H1 (cell line): ENCODE results near the gene TINAGL1. TPM values are rescaled to one million over a fixed set of nuclear protein-coding genes. Genes with fewer than 3 reads are reported as not detected.

Experiments
- CTCF ChIA-PET: fragments of 300-600 bp; sonication (Branson Sonifier 250); formaldehyde crosslinking; loops from one replicate; lab custom pipeline; 2021; ENCODE audit not compliant: partially characterized antibody; lab: Charles Lee
- POLR2A ChIA-PET: fragments of 300-600 bp; sonication (Branson Sonifier 250); formaldehyde crosslinking; loops from one replicate; lab custom pipeline; 2021; ENCODE audit warnings: inconsistent platforms; ENCODE audit not compliant: partially characterized antibody; lab: Charles Lee
- DNase-seq, 2 experiments: peaks; one replicate each; pipeline versions ENCODE4 v3.0.0 to v3.0.0-alpha.2; 2010 to 2022; ENCODE audit warnings: low spot score in 2 of 2, low read depth in 1 of 2, mixed read lengths in 1 of 2
- FAIRE-seq: peaks from 2 replicates; lab custom pipeline; 2011; peaks lifted over from hg19 to GRCh38; lab: Jason Lieb, UNC
- H2AFZ ChIP-seq: 2 replicates; pipeline ENCODE4 v1.8.1; 2012; ENCODE audit warnings: low read length, inconsistent platforms
- H2AK5ac ChIP-seq: 2 replicates; pipeline ENCODE4 v1.6.1; 2013; ENCODE audit warnings: low read depth, low read length
- H2BK120ac ChIP-seq: replicated peaks from 2 replicates; pipeline ENCODE3; 2013; ENCODE audit warnings: low read depth, low read length, inconsistent platforms
- H2BK12ac ChIP-seq: 2 replicates; pipeline ENCODE4 v1.6.1; 2013; ENCODE audit warnings: low read depth, low read length
- H2BK15ac ChIP-seq: 2 replicates; pipeline ENCODE4 v1.6.1; 2013; ENCODE audit warnings: low read length
- H2BK20ac ChIP-seq: 2 replicates; pipeline ENCODE4 v1.6.1; 2013; ENCODE audit warnings: low read length
- H2BK5ac ChIP-seq: 2 replicates; pipeline ENCODE4 v1.6.1; 2013; ENCODE audit warnings: low read depth, low read length
- H3K14ac ChIP-seq: 2 replicates; pipeline ENCODE4 v1.6.1; 2013; ENCODE audit warnings: inconsistent platforms; ENCODE audit not compliant: insufficient read length
- H3K18ac ChIP-seq: 2 replicates; pipeline ENCODE4 v1.6.1; 2013; ENCODE audit warnings: low read length; ENCODE audit errors: extremely low read depth
- H3K23ac ChIP-seq: 2 replicates; pipeline ENCODE4 v1.6.1; 2013; ENCODE audit warnings: inconsistent platforms; ENCODE audit not compliant: insufficient read length
- H3K23me2 ChIP-seq: 2 replicates; pipeline ENCODE4 v1.6.1; 2013; ENCODE audit warnings: low read depth, low read length
- H3K27ac ChIP-seq: 2 replicates; pipeline ENCODE4 v1.6.1; 2011; ENCODE audit warnings: low read depth, low read length, inconsistent platforms
- H3K27me3 ChIP-seq, 4 experiments: replicated peaks in 1 of 4; 1 replicate in 1 of 4; 2 replicates in 3 of 4; pipeline versions ENCODE4 v1.6.1 to v1.8.1; 2011 to 2013; ENCODE audit warnings: low read length in 3 of 4, mild to moderate bottlenecking in 3 of 4, inconsistent platforms in 2 of 4, mixed read lengths in 2 of 4, moderate library complexity in 1 of 4; ENCODE audit not compliant: control insufficient read depth in 3 of 4, insufficient read depth in 3 of 4; ENCODE audit errors: extremely low read depth in 1 of 4
- H3K36me3 ChIP-seq, 4 experiments: 2 replicates each; pipeline versions ENCODE4 v1.6.1 to v1.8.1; 2011 to 2013; ENCODE audit warnings: mild to moderate bottlenecking in 4 of 4, low read length in 3 of 4, moderate library complexity in 2 of 4, control low read depth in 1 of 4, inconsistent platforms in 1 of 4; ENCODE audit not compliant: insufficient read depth in 4 of 4, control insufficient read depth in 2 of 4
- H3K4ac ChIP-seq: replicated peaks from 2 replicates; pipeline ENCODE3; 2013; ENCODE audit warnings: low read length, low read depth, mixed read lengths, inconsistent platforms; ENCODE audit not compliant: insufficient read length
- H3K4me1 ChIP-seq, 4 experiments: replicated peaks in 1 of 4; 1 replicate in 1 of 4; 2 replicates in 3 of 4; pipeline versions ENCODE4 v1.6.1 to v1.8.1; 2011 to 2013; ENCODE audit warnings: low read length in 3 of 4, inconsistent platforms in 2 of 4, mixed read lengths in 1 of 4; ENCODE audit not compliant: insufficient read depth in 4 of 4, control insufficient read depth in 3 of 4
- H3K4me2 ChIP-seq, 2 experiments: 2 replicates each; pipeline versions ENCODE4 v1.6.1 to v1.8.1; 2011 to 2013; ENCODE audit warnings: low read depth in 2 of 2, low read length in 2 of 2, control low read depth in 1 of 2, inconsistent platforms in 1 of 2, mild to moderate bottlenecking in 1 of 2; ENCODE audit not compliant: insufficient read depth in 1 of 2
- H3K4me3 ChIP-seq, 4 experiments: fragments of 200-600, 300-600 bp in 1 of 4; sonication (generic), shearing (Covaris generic), sonication (Bioruptor Twin) in 1 of 4; 2 replicates each; pipeline versions ENCODE4 v1.5.1 to v1.8.1; 2011 to 2016; ENCODE audit warnings: low read length in 4 of 4, low read depth in 3 of 4, control low read depth in 2 of 4, inconsistent platforms in 2 of 4, mild to moderate bottlenecking in 2 of 4, mixed read lengths in 1 of 4, moderate library complexity in 1 of 4; ENCODE audit not compliant: insufficient read depth in 2 of 4; ENCODE audit errors: extremely low read depth in 1 of 4
- H3K56ac ChIP-seq: replicated peaks from 2 replicates; pipeline ENCODE3; 2013; ENCODE audit warnings: low read depth, mild to moderate bottlenecking, mixed read lengths, low read length, inconsistent platforms; ENCODE audit not compliant: insufficient read length
- H3K79me1 ChIP-seq: 2 replicates; pipeline ENCODE4 v1.6.1; 2013; ENCODE audit warnings: low read depth, low read length, control low read depth
- H3K79me2 ChIP-seq, 2 experiments: 2 replicates each; pipeline versions ENCODE4 v1.6.1 to v1.8.1; 2012 to 2013; ENCODE audit warnings: low read length in 2 of 2, mild to moderate bottlenecking in 2 of 2, inconsistent platforms in 1 of 2; ENCODE audit not compliant: insufficient read depth in 2 of 2, control insufficient read depth in 1 of 2
- H3K9ac ChIP-seq, 4 experiments: replicated peaks in 1 of 4; 1 replicate in 1 of 4; 2 replicates in 3 of 4; pipeline versions ENCODE4 v1.6.1 to v1.8.1; 2011 to 2013; ENCODE audit warnings: low read depth in 3 of 4, low read length in 3 of 4, control low read depth in 2 of 4, mild to moderate bottlenecking in 2 of 4, moderate library complexity in 2 of 4, inconsistent platforms in 1 of 4; ENCODE audit errors: extremely low read depth in 1 of 4
- H3K9me3 ChIP-seq, 2 experiments: 2 replicates each; pipeline versions ENCODE4 v1.6.1 to v1.8.1; 2012 to 2013; ENCODE audit warnings: mild to moderate bottlenecking in 2 of 2, moderate library complexity in 2 of 2, control low read depth in 1 of 2, inconsistent platforms in 1 of 2, low read depth in 1 of 2, low read length in 1 of 2, mixed read lengths in 1 of 2; ENCODE audit not compliant: insufficient read depth in 2 of 2
- H4K20me1 ChIP-seq, 2 experiments: replicated peaks in 1 of 2; 2 replicates each; pipeline versions ENCODE3 to v1.8.1; 2011 to 2013; ENCODE audit warnings: inconsistent platforms in 2 of 2, low read length in 2 of 2, mild to moderate bottlenecking in 1 of 2; ENCODE audit not compliant: insufficient read depth in 2 of 2, control insufficient read depth in 1 of 2
- H4K5ac ChIP-seq: 2 replicates; pipeline ENCODE4 v1.6.1; 2013; ENCODE audit warnings: low read length, low read depth, mixed read lengths, inconsistent platforms; ENCODE audit not compliant: insufficient read length
- H4K8ac ChIP-seq: 2 replicates; pipeline ENCODE4 v1.8.0; 2013; ENCODE audit warnings: mild to moderate bottlenecking, moderate library complexity, low read length, inconsistent platforms; ENCODE audit not compliant: insufficient read depth; ENCODE audit errors: extremely low read depth
- H4K91ac ChIP-seq: replicated peaks from 2 replicates; pipeline ENCODE3; 2013; ENCODE audit warnings: low read length, mixed read lengths, inconsistent platforms; ENCODE audit not compliant: insufficient read length
- CHD1 ChIP-seq: IDR thresholded peaks from 2 replicates; pipeline ENCODE4 v1.6.1; 2012; ENCODE audit warnings: low read depth, low read length, improper control_type of control experiment
- EZH2 ChIP-seq: fragments of 200-600 bp; sonication (generic); IDR thresholded peaks from 2 replicates; pipeline ENCODE4 v1.7.1; 2012; ENCODE audit warnings: low read depth, mild to moderate bottlenecking, moderate library complexity, low read length, inconsistent platforms; ENCODE audit not compliant: severe bottlenecking
- FOSL1 ChIP-seq: IDR thresholded peaks from 2 replicates; pipeline ENCODE4 v1.6.1; 2011; ENCODE audit warnings: mild to moderate bottlenecking, low read depth, low read length, moderate library complexity; ENCODE audit not compliant: insufficient read depth
- GABPA ChIP-seq: IDR thresholded peaks from 2 replicates; pipeline ENCODE4 v1.6.1; 2011; ENCODE audit warnings: mild to moderate bottlenecking, low read length, moderate library complexity, borderline replicate concordance; ENCODE audit not compliant: insufficient read depth
- HDAC6 ChIP-seq: IDR thresholded peaks from one replicate; pipeline ENCODE4 v1.7.1; 2012; ENCODE audit warnings: low read depth, mild to moderate bottlenecking, inconsistent platforms, low read length, moderate library complexity
- JUN ChIP-seq: IDR thresholded peaks from 2 replicates; pipeline ENCODE4 v1.6.1; 2011; ENCODE audit warnings: low read depth, mild to moderate bottlenecking, improper control_type of control experiment, low read length
- JUND ChIP-seq: IDR thresholded peaks from 2 replicates; pipeline ENCODE4 v1.6.1; 2011; ENCODE audit warnings: mild to moderate bottlenecking, improper control_type of control experiment, low read length
- POU5F1 ChIP-seq: IDR thresholded peaks from 2 replicates; pipeline ENCODE4 v1.6.1; 2011; ENCODE audit warnings: low read depth, mild to moderate bottlenecking, low read length, moderate library complexity
- RBBP5 ChIP-seq: IDR thresholded peaks from 2 replicates; pipeline ENCODE4 v1.7.1; 2012; ENCODE audit warnings: low read depth, mild to moderate bottlenecking, inconsistent platforms, low read length, moderate library complexity, borderline replicate concordance
- RFX5 ChIP-seq: IDR thresholded peaks from 2 replicates; pipeline ENCODE4 v1.6.1; 2011; ENCODE audit warnings: low read depth, low read length, improper control_type of control experiment, borderline replicate concordance
- SAP30 ChIP-seq: fragments of 300-600 bp; sonication (generic); IDR thresholded peaks from 2 replicates; pipeline ENCODE4 v1.7.1; 2012; ENCODE audit warnings: low read length, moderate library complexity, mild to moderate bottlenecking, inconsistent platforms; ENCODE audit not compliant: insufficient read depth, insufficient replicate concordance
- ZNF274 ChIP-seq: IDR thresholded peaks from 2 replicates; pipeline ENCODE4 v1.7.0; 2012; ENCODE audit warnings: low read length, borderline replicate concordance; ENCODE audit errors: extremely low read depth
- WGBS, 2 experiments: shearing (Covaris generic) in 1 of 2; methylation state at CpG; one replicate each; pipeline versions ENCODE4 v1.1.6 to v1.1.7; 2013 to 2015; ENCODE audit warnings: low lambda C conversion rate in 2 of 2, mixed read lengths in 2 of 2, inconsistent platforms in 1 of 2, low coverage in 1 of 2, missing lambda C conversion rate in 1 of 2; ENCODE audit not compliant: insufficient replicate concordance in 2 of 2, insufficient coverage in 1 of 2, insufficient read length in 1 of 2; ENCODE audit errors: extremely low coverage in 1 of 2, missing lambda C conversion rate in 1 of 2; 5-methylcytosine and 5-hydroxymethylcytosine counted together
- polyA plus RNA-seq, 7 experiments: library from polyadenylated mRNA; depleted of rRNA in 3 of 7; stranded (reverse) in 5 of 7; unstranded in 2 of 7; fragments of >200 nt in 5 of 7; fragments of 200-250 nt in 2 of 7; gene quantifications; 1 replicate in 5 of 7; 2 replicates in 1 of 7; 4 replicates in 1 of 7; pipeline versions ENCODE4 v1.2.1 to v1.2.3, GENCODE V29; 2011 to 2013; ENCODE audit warnings: missing spikeins in 2 of 7, mixed read lengths in 2 of 7
- total RNA-seq: library from RNA; stranded (reverse); fragmentation: NEBNext Ultra II Directional; extraction: Animal tissue kit (Norgen Biotek cat#: 25700); gene quantifications from 2 replicates; pipeline ENCODE4 v1.2.1, GENCODE V29; 2021
- TF ChIP-seq, protein P1 (sequence below): IDR thresholded peaks from 2 replicates; pipeline ENCODE4 v1.6.1; 2011; ENCODE audit warnings: low read depth, mild to moderate bottlenecking, low read length; ENCODE audit not compliant: insufficient read depth

The TINAGL1 gene
- total and polyA plus RNA-seq, 2 of the 8 experiments (the other 6 are each of a cell fraction or from before 2014, with no cell fraction given), result 11.2 to 21.7 TPM

- no peak overlapping the region for H2AFZ ChIP-seq
- ChIA-PET POLR2A (no interaction called here), CTCF (interaction anchor here (0.8 to 2.9 kb wide), 13 partner anchors 9 to 219 kb away, joined by 3 to 9 read pairs (median 4); partner anchors contain the start of gene HCRTR1)
- no peak overlapping the region for H3K18ac ChIP-seq
- H4K20me1 ChIP-seq, result no peaks in the 10 kb centered on the region
- H3K4me3 ChIP-seq, result no peak overlapping the region
- no peaks in the 10 kb centered on the region for H3K23me2 ChIP-seq
- H4K91ac ChIP-seq, result no peak overlapping the region
- H3K27me3 ChIP-seq, result no peaks in the 10 kb centered on the region; a peak in 1 of 7 replicates
- no peak overlapping the region for H4K8ac ChIP-seq
- H3K9me3 ChIP-seq, result no peaks in the 10 kb centered on the region
- H2AK5ac ChIP-seq, result no peak overlapping the region
- no peak overlapping the region for H2BK12ac ChIP-seq
- H2BK15ac ChIP-seq, result no peak overlapping the region
- H3K79me1 ChIP-seq, result no peaks in the 10 kb centered on the region
- H3K56ac ChIP-seq, result no peak overlapping the region
- no peak for TF ChIP-seq GABPA
- no peak for TF ChIP-seq HDAC6
- TF ChIP-seq, protein P1, sequence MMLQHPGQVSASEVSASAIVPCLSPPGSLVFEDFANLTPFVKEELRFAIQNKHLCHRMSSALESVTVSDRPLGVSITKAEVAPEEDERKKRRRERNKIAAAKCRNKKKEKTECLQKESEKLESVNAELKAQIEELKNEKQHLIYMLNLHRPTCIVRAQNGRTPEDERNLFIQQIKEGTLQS, result no peak
- no peak for TF ChIP-seq CHD1
- no peak for TF ChIP-seq FOSL1
- no peak for TF ChIP-seq RFX5
- TF ChIP-seq JUND, result no peak
- no peak for TF ChIP-seq ZNF274
- TF ChIP-seq JUN, result no peak
- no peak for TF ChIP-seq SAP30
- no peak for TF ChIP-seq POU5F1
- TF ChIP-seq EZH2, result no peak
- TF ChIP-seq RBBP5, result no peak
- no peak overlapping the region for H3K27ac ChIP-seq
- H2BK20ac ChIP-seq, result no peak overlapping the region
- no peak overlapping the region for H4K5ac ChIP-seq
- no peak for DNase-seq
- no peak overlapping the region for H3K23ac ChIP-seq
- peaks cover 0 to under 1% (median under 1%) of the 10 kb centered on the region in 4 experiments; a peak in 2 of 7 replicates for H3K4me1 ChIP-seq
- H3K4me2 ChIP-seq, result no peak overlapping the region
- no peak overlapping the region for H2BK5ac ChIP-seq
- no peak overlapping the region for H3K14ac ChIP-seq
- H3K4ac ChIP-seq, result no peak overlapping the region
- no peaks in the 10 kb centered on the region for H3K36me3 ChIP-seq
- H2BK120ac ChIP-seq, result no peak overlapping the region
- H3K9ac ChIP-seq, result no peak overlapping the region
- H3K79me2 ChIP-seq, result no peaks in the 10 kb centered on the region
- 93% methylated on average over 13 of the region's 13 CpGs; no CpG with 5 or more reads in 1 of the 2 experiments for WGBS, 2 experiments
- FAIRE-seq, result no peak
These were observed 6.6 kb upstream of the TINAGL1 start for GRCh38 chr1:31569596-31570173.
